CD4-positive, alpha-beta T cell treated with Interleukin-2 at 100 ng/mL for 4 hours (primary cell): ENCODE results near the gene BNIPL.
A peak's percentile ranks its signal among the peaks of the same experiment; 100 is the strongest.

Experiments used
- DNase-seq: peaks from one replicate; pipeline ENCODE4 v3.0.0-alpha.2; 2020; ENCODE audit warnings: low spot score

BNIPL gene

DNA sequence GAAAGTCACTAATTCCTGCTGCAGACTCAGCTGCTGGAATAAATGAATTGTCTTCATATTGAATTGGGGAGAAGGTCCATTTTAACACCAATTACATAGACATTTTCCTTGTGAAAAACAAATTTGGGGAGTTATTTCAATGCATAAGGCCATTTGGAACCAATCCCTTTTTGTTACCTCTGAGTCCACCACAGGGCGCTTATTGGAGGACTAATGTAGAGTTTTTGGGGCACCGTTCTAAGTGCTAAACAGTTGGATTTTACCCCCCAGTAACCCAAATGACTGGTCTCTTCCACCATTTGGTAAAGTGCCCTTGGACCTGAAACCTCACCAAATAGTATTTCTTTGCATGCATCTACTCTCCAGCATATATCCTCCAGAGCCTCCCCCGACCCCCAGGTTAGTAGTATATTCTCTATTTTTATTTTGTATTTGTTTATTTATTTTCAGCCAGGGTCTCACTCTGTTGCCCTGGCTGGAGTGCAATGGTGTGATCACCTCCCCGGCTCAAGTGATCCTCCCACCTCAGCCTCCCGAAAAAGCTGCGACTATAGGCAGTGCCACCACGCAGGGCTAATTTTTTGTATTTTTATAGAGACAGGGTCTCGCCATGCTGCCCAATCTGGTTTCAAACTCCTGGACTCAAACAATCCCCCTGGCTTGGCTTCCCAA lies 26.6 kb upstream of the BNIPL start:
- no peak for DNase-seq

DNA sequence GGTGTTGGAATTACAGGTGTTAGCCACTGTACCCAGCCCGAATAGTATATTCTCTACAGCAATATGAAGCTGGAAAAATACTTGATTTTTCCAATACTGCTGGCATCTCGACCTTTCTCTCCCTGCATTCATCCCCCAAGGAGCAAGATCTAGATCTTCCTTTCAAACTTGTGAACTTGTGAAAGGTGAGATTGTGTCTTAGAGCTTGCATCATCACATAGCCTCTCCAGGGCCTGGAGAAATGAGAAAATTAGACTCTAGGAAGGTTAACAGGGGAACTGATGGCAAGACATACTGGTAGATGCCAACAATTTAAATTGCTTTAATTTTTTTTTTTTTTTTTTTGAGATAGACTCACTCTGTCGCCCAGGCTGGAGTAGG lies 26.1 kb upstream of the BNIPL start:
- no peak for DNase-seq

DNA sequence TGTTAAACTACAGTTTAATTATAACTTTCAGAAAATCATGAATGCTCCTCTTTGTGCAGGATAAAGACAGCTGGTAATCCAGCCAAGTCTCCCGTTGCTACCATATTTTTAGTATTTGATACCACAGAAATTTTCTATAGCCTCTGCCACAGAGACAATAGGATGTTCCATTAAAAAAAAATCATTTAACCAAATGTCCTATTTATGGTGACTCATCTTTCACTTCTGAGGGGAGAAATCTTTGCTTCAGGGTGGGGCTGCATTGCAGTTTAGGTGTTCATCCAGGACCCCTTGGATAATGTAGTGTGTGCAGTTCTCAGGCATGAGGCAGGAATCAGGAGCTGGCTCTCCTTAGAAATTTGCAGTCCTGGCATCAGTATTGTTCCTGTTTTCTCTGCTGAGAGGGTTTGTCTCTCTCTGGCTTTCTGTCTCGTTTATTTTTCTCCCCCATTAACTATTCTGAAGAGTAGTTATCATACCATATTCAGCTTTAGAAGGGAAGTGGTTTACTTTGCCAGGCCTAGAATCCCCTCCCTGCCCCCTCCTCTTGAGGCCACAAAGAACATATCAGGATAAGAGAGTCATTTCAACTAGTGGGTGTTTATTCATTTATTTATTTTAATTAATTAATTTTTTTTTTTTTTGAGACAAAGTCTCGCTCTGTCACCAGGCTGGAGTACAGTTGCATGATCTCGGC lies 25.1 kb upstream of the BNIPL start:
- DNase-seq: no peak

DNA sequence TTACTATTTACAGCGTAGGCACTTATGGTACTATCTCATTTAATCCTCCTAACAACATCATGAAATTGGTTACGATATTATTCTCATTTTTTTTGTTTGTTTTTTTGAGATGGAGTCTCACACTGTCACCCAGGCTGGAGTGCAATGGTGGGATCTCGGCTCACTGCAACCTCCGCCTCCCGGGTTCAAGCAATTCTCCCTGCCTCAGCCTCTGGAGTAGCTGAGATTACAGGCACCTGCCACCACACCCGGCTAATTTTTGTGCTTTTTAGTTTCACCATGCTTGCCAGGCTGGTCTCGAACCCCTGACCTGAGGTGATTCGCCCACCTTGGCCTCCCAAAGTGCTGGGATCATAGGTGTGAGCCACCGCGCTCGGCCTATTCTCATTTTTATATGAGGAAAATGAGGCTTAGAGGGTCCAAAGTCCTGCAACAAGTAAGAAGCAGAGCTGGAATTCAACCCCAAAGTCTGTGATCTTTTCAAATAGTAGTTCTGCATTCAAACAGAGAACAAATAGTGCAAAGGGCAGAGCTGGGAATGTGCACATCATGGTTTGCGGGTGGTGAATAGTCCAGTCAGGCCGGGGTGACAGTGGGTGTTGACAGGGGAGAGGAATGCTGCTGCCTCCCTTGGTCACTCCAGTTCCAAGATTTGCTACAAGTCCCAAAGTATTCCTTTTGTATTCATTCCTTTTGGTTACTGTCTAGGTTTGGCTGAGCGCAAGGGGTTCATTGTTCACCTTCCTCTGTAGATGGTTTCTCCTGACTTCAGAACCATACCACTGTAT lies 23.5 kb upstream of the BNIPL start:
- no peak for DNase-seq

DNA sequence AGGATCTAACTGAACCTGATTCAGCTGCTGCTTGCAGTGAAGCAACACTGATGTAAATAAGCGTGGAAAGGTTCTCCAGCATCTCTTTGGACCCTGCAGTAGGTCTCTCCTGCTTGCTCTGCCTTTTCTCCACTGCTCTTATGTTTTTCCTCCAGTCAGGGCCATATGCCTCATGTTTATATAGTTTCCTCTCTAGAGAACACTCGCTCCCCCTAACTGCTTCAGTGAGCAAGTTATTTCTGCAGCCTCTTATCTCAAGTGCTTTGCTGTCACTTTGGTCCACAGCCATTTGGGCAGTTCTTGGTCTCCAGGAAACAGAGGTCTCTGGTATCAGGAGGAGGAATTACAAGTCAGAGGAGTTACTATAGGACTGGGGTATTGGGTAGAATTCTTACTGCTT lies 22.9 kb upstream of the BNIPL start:
- DNase-seq: no peak

DNA sequence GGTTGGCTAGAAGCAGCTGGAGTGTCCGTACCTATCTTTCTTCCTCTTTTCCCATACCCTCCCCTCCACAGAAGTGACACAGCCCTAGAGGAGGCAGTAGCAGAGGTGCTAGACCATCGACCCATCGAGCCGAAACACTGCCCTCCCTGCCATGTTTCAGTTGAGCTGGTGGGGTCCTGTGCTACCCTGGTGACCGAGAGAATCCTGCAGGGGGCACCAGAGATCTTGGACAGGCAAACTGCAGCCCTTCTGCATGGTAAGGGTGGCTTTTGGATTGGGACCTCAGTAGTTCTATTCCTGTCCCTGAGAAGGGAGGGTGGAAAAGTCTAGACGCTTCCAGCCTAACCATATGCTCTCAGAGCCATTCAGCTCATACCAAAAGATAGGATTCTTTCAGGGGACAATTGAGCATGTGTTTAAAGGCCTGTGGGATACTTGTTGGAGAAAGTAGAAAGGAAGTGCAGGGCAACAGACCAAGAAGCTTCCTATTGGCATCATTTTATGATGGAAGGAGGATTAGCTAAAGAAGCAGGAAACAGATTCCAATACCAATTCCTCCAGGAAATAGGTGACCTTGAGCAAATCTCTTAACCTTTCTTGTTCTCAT lies 11.7 kb upstream of the BNIPL start:
- peak; percentile 91 for DNase-seq

DNA sequence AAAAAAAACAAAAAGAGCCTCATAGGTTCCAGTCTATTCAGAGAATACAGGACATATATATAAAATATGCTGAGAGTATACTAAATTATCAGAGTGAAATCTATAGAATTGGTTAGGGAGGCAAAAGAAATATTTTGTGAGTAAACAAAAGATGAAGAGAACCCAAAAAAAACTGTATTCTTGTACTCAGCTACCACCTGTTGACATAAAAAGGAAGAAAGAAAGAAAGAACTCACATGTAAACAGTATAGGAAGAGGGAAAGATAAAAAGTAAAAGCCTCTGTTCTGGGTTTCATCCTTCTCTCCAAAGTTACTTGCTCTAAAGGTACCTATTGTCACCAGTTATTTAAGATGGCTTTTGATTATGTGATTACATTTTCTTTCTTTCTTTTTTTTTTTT lies 9.9 kb upstream of the BNIPL start:
- DNase-seq: no peak

DNA sequence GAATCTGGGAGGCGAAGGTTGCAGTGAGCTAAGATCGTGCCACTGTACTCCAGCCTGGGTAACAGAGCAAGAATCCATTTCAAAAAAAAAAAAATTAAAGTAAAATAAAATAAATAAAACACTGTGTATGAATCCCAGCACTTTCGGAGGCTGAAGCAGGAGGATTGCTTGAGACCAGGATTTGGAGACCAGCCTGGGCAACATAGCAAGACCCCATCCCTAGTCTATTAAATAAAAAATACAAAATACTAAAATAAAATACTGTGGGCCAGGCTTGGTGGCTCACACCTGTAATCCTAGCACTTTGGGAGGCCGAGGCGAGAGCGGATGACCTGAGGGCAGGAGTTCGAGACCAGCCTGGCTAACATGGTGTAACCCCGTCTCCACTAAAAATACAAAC lies 4.2 kb upstream of the BNIPL start:
- DNase-seq: no peak

DNA sequence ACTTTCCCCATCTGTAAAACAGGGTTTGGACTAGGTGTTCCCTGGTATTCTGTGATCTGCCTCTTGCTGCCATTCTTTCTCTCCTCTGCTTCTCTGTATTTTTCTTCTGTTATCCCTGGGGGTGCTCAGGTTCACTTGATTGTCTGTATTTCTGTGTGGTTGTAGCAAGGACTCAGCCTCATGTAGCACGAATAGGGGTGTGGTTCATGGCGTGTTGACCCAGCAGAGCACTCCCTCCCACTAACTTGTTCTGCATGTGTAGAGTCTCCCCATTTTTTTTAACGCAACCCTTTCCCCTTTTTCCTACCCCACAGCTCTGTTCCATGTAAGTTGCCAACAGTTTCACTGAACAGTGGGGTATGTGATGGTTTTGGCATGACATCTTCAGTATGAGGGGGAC lies 1.2 kb upstream of the BNIPL start:
- no peak for DNase-seq

DNA sequence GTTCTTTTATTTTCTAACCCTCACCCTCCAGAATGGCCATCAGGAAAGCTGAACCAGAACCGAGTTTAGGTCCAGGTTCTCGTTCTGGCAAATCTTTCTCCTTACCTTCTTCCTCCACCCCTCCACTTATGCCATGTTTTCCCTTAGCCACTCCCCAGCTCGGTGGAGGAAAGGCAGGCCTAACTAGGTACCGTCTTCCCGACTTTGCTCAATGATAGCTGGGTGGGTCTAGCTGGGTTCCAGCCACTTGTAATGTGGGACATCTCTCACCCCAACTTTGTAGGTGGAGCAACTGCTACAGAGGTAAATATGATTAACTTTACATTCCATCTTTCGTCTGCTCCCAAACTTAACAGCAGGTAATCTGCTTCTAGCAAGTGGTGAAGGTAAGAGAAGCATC lies 646 bp downstream of the BNIPL start:
- DNase-seq: no peak

DNA sequence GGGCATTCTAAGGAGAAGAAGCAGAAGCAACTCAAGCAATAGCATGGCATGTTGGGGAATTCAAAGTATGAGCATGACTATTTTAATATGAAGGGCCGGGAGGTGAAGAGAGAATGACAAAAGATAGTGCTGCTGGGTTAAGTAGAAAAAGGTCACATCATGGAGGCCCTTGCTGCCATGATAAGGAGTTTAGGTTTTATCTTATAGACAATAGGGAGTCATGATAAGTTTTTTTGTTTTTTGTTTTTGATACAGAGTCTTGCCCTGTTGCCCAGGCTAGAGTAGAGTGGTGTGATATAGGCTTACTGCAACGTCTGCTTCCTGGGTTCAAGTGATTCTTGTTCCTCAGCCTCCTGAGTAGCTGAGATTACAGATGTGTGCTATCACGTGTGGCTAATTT lies 3.1 kb downstream of the BNIPL start:
- DNase-seq: no peak

DNA sequence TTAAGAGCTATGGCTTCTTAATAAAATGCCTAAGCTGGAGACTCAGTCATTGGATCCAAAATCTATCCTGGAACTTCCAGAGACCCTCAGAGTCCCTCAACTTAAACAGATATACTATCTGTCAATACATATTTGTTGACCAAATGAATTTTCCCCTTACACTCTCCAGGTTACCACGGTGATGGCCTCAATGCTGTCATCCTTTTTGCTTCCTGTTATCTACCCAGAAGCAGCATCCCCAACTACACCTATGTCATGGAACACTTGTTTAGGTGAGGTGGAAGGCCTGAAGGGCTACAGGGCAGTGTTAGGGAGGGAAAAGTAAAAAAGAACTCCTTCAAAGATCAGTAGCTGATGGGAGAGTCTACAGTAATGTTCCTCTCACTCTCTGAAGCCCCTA lies 6.8 kb downstream of the BNIPL start:
- DNase-seq: peak; percentile 26

DNA sequence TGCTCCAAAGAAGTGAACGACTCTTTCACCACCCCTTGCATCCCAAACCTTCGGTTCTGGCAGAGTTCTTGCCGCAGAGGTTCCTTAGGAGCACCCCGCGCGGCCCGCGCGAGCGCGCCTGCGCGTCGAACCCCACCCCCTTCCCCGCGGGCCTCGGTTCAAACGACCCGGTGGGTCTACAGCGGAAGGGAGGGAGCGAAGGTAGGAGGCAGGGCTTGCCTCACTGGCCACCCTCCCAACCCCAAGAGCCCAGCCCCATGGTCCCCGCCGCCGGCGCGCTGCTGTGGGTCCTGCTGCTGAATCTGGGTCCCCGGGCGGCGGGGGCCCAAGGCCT lies 11.2 kb downstream of the BNIPL start, which contains the start of gene C1orf56:
Gene C1orf56 (plus strand): TSS at position 161 of the 334 bp plus-strand sequence. CDS start 97 bp downstream, at position 258.
- DNase-seq: peak; percentile 60

DNA sequence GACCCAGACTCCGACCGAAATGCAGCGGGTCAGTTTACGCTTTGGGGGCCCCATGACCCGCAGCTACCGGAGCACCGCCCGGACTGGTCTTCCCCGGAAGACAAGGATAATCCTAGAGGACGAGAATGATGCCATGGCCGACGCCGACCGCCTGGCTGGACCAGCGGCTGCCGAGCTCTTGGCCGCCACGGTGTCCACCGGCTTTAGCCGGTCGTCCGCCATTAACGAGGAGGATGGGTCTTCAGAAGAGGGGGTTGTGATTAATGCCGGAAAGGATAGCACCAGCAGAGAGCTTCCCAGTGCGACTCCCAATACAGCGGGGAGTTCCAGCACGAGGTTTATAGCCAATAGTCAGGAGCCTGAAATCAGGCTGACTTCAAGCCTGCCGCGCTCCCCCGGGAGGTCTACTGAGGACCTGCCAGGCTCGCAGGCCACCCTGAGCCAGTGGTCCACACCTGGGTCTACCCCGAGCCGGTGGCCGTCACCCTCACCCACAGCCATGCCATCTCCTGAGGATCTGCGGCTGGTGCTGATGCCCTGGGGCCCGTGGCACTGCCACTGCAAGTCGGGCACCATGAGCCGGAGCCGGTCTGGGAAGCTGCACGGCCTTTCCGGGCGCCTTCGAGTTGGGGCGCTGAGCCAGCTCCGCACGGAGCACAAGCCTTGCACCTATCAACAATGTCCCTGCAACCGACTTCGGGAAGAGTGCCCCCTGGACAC lies 11.7 kb downstream of the BNIPL start:
- DNase-seq: peak; percentile 65

DNA sequence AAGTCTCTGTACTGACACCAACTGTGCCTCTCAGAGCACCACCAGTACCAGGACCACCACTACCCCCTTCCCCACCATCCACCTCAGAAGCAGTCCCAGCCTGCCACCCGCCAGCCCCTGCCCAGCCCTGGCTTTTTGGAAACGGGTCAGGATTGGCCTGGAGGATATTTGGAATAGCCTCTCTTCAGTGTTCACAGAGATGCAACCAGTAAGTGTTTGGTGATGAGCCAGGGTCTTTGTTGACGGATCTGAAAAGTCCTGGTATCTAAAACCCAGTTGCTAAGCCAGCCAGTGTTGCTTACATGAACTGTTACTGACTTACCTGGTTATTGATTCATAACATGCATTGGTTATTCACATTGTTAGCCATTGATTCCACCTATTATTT lies 12.3 kb downstream of the BNIPL start:
- DNase-seq: no peak

DNA sequence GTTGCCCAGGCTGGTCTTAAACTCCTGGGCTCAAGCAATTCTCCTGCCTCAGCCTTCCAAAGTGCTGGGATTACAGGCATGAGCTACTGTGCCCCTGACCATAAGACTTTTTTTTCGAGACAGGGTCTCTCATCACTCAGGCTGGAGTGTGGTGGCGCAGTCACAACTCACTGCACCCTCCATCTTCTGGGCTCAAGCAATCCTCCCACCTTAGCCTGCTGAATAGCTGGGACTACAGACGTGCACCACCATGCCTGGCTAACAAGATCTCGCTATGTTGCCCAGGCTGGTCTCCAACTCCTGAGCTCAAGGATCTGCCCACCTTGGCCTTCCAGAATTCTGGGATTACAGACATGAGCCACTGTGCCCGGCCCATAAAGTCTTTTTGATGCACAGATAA lies 13.1 kb downstream of the BNIPL start:
- DNase-seq: no peak

DNA sequence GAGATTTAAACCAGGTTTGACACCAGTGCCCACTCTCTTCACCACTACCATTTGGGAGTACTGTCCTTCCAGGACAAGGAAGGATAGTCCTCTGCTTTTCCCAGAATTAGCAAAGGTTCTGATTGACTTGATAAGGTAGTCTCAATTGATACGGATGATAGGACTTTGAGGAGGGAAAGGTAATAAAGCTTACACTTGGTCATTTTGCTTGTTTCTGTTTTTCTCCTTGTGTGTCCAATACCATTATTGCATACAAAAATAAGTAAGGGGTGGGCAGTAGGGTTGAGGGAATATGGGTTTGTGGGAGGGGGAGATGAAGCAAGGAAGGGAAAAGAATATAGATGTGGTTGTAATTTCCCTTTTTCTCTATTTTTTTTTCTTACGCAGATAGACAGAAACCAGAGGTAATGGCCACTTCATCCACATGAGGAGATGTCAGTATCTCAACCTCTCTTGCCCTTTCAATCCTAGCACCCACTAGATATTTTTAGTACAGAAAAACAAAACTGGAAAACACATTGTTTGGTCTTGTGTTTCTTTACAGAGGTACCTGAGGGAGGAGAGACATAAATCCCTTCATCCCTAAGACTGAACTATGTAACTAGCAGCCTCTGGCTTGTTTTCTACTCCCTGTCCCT lies 13.8 kb downstream of the BNIPL start:
- no peak for DNase-seq

DNA sequence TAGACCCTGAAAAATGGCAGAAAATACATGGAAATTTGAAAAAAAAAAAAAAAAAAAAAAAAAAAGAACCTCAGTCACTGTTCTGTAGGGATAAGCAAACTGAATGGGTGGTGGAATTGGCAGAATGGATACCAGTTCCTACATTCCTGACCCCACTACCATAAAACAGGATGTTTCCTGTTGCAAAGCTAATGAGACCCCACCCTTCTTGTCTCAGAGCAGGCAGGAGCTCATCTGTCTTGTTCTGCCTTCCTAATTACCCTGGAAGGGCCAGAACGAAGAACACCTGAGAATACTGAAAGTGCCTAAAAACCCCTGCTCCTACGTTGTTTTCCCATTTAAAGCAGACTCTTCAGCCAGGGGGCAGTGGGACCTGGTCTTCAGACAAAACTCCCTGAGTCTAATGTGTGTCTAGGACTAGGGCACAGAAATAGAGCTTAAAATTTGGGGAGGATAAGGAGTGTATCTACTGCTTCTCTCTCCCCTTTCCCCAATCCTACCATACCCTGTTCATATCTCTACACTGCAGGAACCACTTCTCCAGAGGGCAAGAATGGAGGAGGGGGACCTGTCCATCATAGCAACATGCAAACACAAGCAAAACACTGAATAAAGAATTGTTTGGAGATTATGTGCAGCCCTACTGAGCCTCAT lies 15.1 kb downstream of the BNIPL start:
- DNase-seq: no peak

DNA sequence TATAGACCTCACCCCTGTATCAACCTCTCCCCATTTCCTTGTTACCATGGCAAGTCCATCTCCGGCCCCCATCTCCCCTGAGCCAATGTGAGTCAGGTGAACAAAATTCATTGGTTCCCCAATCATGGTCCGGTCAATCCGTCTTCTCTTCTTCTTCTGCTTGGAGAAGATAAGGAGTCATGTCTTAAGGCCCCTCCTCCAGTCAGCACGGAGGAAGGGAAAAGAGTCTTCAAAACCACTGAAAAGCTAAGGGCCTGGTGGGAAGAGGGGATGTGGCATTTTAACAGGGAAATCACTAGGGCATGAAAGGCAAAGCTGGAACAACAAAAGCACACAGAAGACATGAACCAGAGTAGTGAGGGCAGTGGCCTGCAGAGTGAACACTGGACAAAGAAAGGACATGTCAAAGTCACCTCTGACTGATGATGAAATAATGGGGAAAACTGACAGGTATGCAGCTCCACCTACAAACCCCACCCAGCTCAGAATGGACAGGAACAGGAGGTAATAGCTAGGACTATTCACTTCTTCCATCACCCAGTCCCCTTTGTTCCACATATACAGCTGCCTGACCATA lies 18.7 kb downstream of the BNIPL start:
- no peak for DNase-seq

DNA sequence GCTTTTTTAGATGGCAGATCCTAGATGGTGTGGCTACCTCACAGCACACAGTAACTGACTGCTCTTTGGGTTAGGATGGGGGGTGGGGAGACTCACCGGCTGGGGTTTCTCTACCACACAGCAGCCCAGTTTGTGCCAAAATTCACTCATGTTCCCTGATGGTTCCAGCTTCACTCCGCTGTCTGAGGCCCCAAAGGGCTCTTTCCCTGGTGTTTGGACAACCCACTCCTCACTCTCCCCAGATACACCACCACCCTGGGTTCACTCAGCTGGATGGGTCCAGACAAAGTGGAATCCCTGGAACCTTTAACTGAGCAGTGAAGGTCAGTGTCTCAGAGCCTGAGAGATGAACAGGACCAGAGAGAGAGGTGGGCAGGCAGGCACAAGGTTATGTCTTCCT lies 19.2 kb downstream of the BNIPL start:
- DNase-seq: no peak

DNA sequence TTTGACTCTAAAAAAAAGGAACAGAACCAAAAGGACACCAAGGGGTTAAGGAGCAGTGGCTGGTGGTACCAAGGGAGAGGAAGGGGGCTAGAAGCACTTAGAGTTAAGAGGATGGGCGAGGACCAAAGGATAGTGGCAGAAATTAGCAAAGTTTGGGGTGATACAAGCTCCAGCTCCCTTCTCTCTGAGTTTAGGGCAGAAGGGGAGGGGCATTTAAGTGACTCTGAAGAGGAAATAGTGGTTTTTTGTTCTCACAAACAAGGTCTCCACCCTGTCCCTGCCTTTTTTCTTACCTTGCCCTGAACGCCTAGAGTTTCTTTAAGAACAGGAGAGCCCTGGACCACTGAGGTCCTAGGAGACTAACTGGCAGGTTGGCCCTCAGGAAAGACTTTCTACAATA lies 19.8 kb downstream of the BNIPL start:
- DNase-seq: peak; percentile 76
